HepG2 (cell line): ENCODE measurements around the gene CLDN11. TPM values are rescaled to one million over a fixed set of nuclear protein-coding genes. Genes with fewer than 3 reads are reported as not detected.

Source experiments
- microRNA-seq: library from miRNA; unstranded; fragments of <30 nt; microRNA quantifications from one replicate; pipeline ENCODE4, GENCODE V29; 2020
- polyA plus RNA-seq, 8 experiments: library from polyadenylated mRNA; depleted of rRNA in 3 of 8; stranded (reverse) in 7 of 8; unstranded in 1 of 8; fragments of >200 nt; fragmentation: Illumina TruSeq in 4 of 8; extraction: Trizol in 4 of 8; gene quantifications; 2 replicates each; pipeline versions ENCODE4 v1.2.1 to v1.2.3, GENCODE V29; 2011 to 2016; ENCODE audit warnings: low read depth in 4 of 8, missing spikeins in 1 of 8, mixed read lengths in 1 of 8; ENCODE audit not compliant: insufficient read depth in 1 of 8
- total RNA-seq, 5 experiments: library from RNA; depleted of rRNA; stranded (reverse); fragments of >200 nt; fragmentation: Illumina TruSeq; extraction: Trizol; gene quantifications; 2 replicates each; pipeline ENCODE4 v1.2.3, GENCODE V29; 2016; ENCODE audit warnings: low read depth in 1 of 5

Gene CLDN11
- total and polyA plus RNA-seq, 2 of the 13 experiments (the other 11 are each of a cell fraction or from before 2014, with no cell fraction given) = 4.2 to 4.9 TPM

Small RNAs within 50 kb of the gene (microRNA-seq; reads per million reads assigned to microRNA genes)
- not detected for gene MIR6828

Other genes starting within 250 kb of the CLDN11 start
- gene PHC3, start 237.1 kb upstream of the CLDN11 start, total RNA-seq (2016; rRNA removed; fragmentation: Illumina TruSeq; extraction: Trizol) = 16.5 and 24.1 TPM in 2 replicates
- 42.9 and 49.0 TPM in 2 replicates for gene PHC3, start 237.1 kb upstream of the CLDN11 start, polyA plus RNA-seq (2011; rRNA removed)
- 30.4 and 39.1 TPM in 2 replicates for gene PRKCI, start 196.4 kb upstream of the CLDN11 start, total RNA-seq (2016; rRNA removed; fragmentation: Illumina TruSeq; extraction: Trizol)
- gene PRKCI, start 196.4 kb upstream of the CLDN11 start, polyA plus RNA-seq (2011; rRNA removed) = 11.7 and 17.2 TPM in 2 replicates
- 20.7 and 29.8 TPM in 2 replicates for gene SKIL, start 61.2 kb upstream of the CLDN11 start, total RNA-seq (2016; rRNA removed; fragmentation: Illumina TruSeq; extraction: Trizol)
- 5.2 and 5.3 TPM in 2 replicates for gene SKIL, start 61.2 kb upstream of the CLDN11 start, polyA plus RNA-seq (2011; rRNA removed)
- gene SLC7A14, start 167.2 kb downstream of the CLDN11 start, total RNA-seq (2016; rRNA removed; fragmentation: Illumina TruSeq; extraction: Trizol) = not detected in 2 replicates
- not detected in 2 replicates for gene SLC7A14, start 167.2 kb downstream of the CLDN11 start, polyA plus RNA-seq (2011; rRNA removed)